HG02588 (cell line): ENCODE results near the gene SURF1.
"Not testable (repeated sequence)": the region's sequence is repeated elsewhere in the genome, so short reads cannot be mapped to it uniquely, and the experiment has no call there.

ENCODE experiments used
- ATAC-seq: cut with Tn5 transposase; IDR thresholded peaks from one replicate; pipeline ENCODE4 v1.9.1; 2021; ENCODE audit warnings: mild to moderate bottlenecking, moderate library complexity; ENCODE audit not compliant: unreplicated experiment

The SURF1 gene

GRCh38 chr9:133384736-133385321 lies 28.5 kb upstream of the SURF1 start:
- ATAC-seq, result no peak

- no peak for ATAC-seq
Measured at GRCh38 chr9:133383438-133383837, 27.2 kb upstream of the SURF1 start.

DNA sequence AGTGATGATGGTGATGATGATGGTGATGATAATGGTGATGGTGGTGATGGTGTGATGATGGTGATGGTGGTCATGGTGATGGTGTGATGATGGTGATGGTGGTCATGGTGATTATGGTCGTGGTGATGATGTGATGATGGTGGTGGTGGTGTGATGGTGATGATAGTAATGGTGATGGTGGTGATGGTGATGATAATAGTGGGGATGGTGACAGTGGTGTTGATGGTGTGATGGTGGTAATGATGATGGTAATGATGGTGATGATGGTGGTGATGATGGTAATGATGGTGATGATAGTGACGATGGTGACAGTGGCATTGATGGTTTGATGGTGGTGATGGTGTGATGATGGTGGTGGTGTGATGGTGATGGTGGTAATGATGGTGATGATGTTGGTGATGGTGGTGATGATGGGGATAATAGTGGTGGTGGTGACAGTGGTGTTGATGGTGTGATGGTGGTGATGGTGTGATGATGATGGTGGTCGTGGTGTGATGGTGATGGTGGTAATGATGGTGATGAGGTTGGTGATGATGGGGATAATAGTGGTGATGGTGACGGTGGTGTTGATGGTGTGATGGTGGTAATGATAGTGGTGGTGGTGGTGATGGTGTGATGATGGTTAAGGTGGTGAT lies 26.3 kb upstream of the SURF1 start:
- ATAC-seq, result no peak

DNA sequence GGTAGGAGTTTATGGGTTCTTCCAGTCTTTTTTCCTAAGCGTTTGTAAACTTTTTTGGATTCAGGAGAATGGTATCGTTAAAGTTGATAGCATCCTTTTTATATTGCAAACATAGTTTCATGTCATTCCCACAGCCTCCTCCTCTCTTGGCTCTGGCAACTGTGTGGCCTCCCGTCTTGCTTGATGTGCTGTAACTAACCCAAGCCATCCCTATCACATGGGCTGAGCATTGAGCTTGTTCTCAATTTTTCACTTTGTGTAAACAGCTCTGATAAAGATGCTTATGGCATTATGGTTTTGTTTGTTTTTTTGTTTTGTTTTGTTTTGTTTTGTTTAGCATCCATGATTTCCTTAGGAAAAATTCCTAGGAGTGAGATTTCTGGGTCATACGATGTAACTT lies 24.4 kb upstream of the SURF1 start:
- no peak for ATAC-seq

DNA sequence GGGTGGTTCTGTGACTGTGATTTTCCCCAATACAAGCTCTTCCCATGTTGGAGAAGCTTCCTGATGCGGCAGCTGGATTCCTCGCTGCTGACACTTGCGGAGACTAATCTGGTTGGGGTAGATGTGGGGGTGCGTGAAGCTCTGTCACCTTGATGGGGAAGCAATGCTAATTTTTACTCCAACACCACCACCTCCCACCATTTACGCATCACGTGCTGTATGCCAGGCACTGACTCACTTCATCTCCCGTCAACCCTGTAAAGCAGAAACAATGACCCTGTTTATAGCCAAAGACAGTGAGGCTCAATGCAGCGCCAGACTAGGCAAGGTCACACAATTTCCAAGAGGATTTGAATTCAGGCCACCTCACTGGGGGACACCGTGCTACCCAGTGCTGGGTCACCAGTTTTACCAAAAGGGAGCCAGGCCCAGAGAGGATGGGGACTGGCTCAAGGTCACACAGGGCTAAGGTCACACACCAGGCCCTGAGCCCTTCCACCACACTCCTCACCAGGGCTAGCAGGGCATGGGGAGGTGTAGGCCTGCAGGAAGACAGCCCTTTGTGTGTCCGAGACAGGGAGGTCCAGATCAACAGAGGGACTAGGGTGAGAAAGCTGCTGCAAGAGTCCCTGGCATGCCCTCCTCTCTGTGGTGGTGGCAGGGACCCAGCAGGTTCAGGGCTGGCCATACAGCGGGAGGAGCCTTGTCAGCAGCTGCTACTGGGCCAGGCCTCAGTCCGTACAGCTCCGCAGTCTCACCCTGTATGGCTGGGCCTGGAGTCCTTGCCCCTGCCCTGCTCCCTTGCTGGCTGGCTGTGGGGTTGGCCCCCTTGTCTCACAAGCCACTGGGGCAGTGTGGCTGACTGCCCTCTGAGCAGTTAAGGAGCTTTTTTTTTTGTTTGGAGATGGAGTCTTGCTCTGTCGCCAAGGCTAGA lies 23.1 kb upstream of the SURF1 start:
- no peak for ATAC-seq

DNA sequence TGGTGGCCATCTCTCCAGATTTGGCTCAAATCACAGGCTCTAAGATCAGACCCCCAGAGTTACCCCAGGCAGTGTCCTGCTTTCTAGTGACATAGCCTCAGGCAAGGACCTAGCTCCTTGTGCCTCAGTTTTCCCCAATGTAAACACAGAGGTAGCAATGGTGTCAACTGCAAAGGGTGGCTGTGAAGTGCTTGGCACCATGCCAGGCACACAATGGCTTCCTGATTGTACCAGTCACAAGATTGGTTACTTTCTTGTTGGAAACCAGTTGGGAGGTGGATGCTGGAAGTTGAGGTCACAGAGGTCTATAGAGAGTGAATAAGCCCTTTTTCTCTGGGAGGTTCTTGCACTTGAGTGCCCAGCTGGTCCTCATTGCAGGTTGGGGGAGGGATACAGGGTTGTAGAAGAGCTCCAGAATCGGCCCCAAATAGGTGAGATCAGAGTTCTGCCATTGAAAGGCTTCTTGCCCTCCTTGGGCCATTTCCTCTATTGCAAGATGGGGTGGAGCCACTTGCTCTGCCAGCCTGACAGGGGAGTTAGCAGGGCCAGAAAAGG lies 22.2 kb upstream of the SURF1 start:
- no peak for ATAC-seq

DNA sequence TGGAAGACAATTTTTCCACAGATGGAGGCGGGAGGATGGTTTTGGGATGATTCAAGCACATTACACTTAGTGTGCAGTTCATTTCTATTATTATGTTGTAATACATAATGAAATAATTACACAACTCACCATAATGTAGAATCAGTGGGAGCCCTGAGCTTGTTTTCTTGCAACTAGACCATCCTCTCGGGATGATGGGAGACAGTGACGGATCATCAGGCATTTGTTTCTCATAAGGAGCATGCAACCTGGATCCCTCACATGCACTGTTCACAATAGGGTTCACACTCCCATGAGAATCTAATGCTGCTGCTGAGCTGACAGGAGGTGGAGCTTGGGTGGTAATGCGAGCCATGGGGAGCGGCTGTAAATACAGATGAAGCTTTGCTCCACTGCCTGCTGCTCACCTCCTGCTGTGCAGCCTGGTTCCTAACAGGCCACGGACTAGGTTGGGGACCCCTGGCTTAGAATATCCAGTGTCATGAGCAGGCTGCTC lies 21.5 kb upstream of the SURF1 start:
- no peak for ATAC-seq

DNA sequence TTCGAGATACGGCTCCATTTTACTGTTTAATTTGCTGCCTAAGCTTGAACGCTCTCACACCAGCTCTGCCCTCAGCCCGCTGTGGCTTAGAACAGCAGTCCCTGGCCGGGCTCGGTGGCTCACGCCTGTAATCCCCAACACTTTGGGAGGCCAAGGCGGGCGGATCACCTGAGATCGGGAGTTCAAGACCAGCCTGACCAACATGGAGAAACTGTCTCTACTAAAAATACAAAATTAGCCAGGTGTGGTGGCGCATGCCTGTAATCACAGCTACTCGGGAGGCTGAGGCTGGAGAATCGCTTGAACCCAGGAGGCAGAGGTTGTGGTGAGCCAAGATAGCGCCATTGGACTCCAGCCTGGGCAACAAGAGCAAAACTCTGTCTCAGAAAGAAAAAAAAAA lies 21.0 kb upstream of the SURF1 start:
- ATAC-seq, result not testable (repeated sequence)

DNA sequence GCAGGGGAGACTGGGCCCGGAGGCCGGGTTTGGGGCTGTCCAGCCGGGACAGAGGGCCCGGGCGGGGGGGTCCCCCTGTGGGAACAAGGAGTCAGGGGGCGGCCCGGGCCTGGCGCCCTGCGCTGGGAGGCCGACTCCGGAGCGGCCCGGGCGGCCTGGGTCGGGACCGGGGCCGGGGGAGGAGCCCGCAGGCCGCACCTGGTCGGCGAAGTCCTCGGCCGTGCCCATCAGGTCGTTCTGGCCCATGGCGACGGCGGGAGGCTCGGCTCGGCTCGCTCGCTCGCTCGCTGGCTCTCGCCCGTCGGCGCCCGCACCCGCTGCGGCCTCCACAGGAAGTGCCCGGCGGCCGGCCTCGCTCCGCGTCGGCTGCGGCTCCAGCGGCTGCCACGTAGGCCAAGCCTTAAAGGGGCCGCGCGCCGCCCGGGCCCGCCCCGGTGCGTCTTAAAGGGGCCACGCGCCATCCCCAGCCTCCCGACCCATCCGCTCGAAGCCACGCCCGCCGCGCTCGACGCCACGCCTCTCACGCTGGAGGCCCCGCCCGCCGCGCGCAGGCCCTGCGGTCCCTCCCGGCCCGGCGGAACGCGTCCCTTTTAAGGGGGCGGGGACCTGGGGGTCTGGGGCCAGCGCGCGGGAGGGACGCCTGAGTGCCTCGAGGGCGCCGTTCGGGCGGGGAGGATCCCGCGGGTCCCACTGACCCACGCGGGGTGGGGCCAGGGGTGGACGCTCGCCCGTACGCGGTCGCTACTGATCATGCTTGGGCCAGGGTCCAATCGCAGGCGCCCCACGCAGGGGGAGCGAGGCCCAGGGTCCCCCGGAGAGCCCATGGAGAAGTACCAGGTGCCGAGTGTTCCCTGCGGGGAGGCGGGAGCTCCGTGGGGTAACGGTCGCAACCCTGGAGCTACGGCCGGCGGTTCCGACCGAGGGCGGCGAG lies 19.7 kb upstream of the SURF1 start, which contains the start of the genes STKLD1 and SURF4:
Gene STKLD1 (plus strand): TSS at position 643 of the 931 bp plus-strand sequence. CDS start 108 bp downstream, at position 751.
Gene SURF4 (minus strand): TSS at position 337 of the 931 bp plus-strand sequence. CDS start 91 bp downstream, at position 246.
- ATAC-seq, result peak; percentile 88

GRCh38 chr9:133375116-133375723 lies 18.9 kb upstream of the SURF1 start:
- ATAC-seq, result no peak

GRCh38 chr9:133374612-133375115 lies 18.4 kb upstream of the SURF1 start:
- ATAC-seq, result no peak

GRCh38 chr9:133372144-133372543 lies 15.9 kb upstream of the SURF1 start:
- ATAC-seq, result no peak

DNA sequence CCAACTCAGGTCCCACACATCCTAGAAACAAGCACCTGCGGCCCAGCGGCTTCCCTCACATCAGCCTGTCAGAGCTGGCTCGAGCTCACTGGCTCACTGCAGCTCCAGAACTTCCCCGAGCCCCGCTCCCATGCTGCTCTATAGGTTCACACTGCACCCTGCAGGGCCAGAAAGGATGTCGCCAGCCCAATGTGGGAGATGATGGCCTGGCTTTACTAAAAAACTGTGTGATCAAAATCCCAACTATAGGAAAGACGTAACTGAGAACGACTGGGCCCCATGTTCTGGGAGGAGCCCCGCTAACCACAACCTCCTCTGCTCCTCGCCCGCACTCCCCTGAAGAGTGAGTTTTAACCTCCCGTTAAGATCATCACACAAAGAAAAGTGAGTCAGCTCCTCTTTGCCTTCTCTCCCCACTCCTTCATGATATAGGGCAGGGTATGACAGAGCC lies 15.0 kb upstream of the SURF1 start:
- ATAC-seq, result no peak

DNA sequence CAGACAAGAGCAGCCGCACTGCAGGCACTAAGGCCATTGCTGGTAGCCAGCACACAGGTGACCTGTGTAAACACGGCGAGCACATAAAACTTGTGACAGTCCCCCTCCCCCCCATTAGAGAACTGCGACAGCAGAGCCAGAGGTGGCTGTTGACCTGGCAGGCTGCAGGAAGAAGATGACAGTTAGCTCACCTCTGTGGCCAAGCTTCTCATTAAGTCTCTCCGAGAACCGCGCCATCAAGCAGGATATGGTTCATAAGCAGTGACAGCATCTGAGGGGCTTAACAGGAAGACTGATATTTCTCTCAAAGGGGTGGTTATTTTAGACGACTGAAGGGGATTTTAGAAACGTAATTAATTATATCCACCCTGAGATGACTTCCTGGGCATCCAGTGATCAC lies 14.4 kb upstream of the SURF1 start:
- no peak for ATAC-seq

GRCh38 chr9:133369933-133370332 lies 13.6 kb upstream of the SURF1 start:
- no peak for ATAC-seq

DNA sequence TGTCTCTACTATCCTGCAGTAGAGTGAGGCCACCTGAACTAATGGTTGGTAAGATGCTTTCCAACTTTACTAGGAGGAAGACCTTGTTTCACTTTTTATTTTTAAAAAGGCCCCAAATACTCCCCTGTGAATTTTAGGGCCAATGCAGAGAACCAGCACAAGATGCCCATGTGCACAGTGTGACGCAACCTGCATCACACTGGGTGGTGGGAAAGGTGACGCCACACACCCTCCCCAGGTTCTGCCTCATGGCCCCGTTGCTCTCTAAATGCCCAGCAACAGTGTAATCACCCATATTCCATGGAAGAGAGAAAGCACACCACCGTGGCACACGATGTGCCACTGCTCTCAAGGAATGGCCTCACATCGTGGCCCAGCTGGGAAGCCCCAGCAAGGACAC lies 13.1 kb upstream of the SURF1 start:
- no peak for ATAC-seq

- ATAC-seq, result no peak
Measured at GRCh38 chr9:133368249-133368881, 12.1 kb upstream of the SURF1 start.

- no peak for ATAC-seq
Measured at GRCh38 chr9:133367778-133368177, 11.5 kb upstream of the SURF1 start.

GRCh38 chr9:133367221-133367620 lies 10.9 kb upstream of the SURF1 start:
- no peak for ATAC-seq
